Gastrocnemius medialis (tissue), 4 donors: Measurements from ENCODE around the gene LUZP2.

ENCODE experiments used
- CTCF ChIP-seq, 5 experiments: fragments of 450-650 bp in 3 of 5; fragments of 200-600 bp in 2 of 5; sonication (generic) in 2 of 5; IDR thresholded peaks in 4 of 5; conservative IDR thresholded peaks in 1 of 5; 1 replicate in 4 of 5; 2 replicates in 1 of 5; pipeline ENCODE4 v1.5.1; 2016 to 2019; ENCODE audit warnings: antibody characterized with exemption in 5 of 5, mild to moderate bottlenecking in 3 of 5, moderate library complexity in 3 of 5
- POLR2A ChIP-seq, 2 donors: fragments of 450-650 bp; IDR thresholded peaks; one replicate each; pipeline ENCODE4 v1.6.1; 2017; ENCODE audit warnings: antibody characterized with exemption in 2 of 2, mild to moderate bottlenecking in 2 of 2, moderate library complexity in 2 of 2

- TF ChIP-seq CTCF (IDR thresholded peaks at IDR 0.05 in 4 of 5, conservative IDR thresholded peaks at IDR 0.05 in 1 of 5) (no peak), POLR2A (IDR thresholded peaks at IDR 0.05) (no peak)
Measured at GRCh38 chr11:24511511-24511910, 14.7 kb downstream of the LUZP2 start.
